GM21619 (cell line): ENCODE data around the gene RNF167.

Experiments used
- ATAC-seq: cut with Tn5 transposase; IDR thresholded peaks from one replicate; pipeline ENCODE4 v1.9.1; 2021; ENCODE audit not compliant: unreplicated experiment

RNF167 gene

DNA sequence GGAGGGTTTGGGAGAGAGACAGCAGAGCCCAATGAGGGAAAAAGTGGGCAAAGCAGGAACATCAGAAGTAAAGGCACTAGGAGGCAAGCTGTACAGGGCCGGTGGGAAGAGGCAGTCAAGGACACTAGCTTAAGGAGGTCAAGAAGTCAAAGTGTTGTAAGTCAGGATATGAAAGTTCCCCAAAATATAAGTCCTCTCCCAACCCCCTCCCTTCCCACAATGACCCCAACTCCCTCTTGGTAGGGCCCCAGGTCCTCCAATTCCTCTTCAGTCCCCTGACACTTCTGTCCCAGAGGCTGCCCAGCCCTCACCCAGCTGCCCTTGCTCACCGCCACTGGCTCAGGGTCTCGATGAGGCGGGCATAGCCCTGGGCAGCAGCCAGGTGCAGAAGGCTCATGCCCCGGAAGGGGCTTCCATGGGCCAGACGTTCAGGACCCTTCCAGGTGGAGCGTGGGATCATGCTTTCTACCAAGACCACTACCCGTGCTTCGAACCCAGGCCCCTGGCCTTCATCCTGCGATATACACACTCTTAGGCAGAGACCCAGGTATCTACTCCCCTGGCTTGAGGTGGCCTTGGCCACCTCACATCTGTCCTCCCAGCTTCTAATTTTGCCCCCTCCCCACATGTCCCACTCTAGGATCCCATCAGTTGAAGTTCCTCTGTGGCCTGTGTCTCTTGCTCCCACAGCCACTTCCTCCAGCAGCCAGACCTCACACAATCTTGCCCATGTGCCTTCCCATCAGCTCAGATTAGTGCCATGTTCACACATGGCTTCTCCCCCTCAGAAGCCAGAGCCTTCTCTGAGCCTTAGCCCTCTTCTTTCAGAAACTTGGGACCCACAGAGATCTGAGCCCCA, 33.4 kb downstream of the RNF167 start:
- ATAC-seq: no peak

- no peak for ATAC-seq
These were observed 34.1 kb downstream of the RNF167 start for GRCh38 chr17:4974115-4974670.

DNA sequence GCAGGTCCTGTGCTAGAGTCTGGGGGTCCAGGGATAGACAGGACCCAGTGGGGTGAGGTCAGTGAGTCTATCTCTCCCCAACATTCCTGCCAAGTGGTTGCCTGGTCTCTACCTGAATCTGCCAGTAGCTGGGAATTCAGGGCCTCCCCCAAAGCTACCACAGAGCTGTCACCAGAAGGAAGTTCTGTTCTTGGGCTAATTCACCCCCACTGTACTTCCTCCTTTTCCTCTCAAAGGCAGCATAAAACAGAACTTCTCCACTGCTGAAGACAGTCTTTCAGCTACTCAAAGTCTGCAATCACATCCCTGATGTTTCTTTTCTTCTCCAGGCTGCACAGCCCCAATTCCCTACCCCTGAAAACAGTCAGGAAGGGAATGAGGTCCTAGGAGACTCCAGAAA, 38.7 kb downstream of the RNF167 start:
- ATAC-seq: no peak

- no peak for ATAC-seq
These were observed 40.7 kb downstream of the RNF167 start for GRCh38 chr17:4980644-4981216.

GRCh38 chr17:4982305-4982704, 42.2 kb downstream of the RNF167 start:
- no peak for ATAC-seq

DNA sequence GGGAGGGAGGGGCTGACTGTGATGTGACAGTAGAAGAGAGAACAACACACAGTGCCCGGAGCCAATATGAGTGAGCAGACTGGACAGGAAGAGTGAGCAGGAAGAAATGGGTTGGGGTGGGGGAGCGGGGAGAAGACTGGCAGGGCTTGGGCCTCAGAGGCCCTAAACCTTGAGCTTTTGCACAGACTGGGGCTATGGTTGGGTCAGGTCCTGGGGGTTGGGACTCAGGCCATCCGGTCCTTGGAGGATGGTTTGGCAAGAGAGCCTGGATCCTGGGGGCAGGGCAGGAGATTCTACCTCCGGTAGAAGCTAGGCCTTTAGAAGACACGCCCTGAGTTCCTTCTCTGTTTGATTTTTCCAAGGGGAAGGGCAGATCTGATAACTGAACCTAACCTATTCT, 46.3 kb downstream of the RNF167 start:
- no peak for ATAC-seq

DNA sequence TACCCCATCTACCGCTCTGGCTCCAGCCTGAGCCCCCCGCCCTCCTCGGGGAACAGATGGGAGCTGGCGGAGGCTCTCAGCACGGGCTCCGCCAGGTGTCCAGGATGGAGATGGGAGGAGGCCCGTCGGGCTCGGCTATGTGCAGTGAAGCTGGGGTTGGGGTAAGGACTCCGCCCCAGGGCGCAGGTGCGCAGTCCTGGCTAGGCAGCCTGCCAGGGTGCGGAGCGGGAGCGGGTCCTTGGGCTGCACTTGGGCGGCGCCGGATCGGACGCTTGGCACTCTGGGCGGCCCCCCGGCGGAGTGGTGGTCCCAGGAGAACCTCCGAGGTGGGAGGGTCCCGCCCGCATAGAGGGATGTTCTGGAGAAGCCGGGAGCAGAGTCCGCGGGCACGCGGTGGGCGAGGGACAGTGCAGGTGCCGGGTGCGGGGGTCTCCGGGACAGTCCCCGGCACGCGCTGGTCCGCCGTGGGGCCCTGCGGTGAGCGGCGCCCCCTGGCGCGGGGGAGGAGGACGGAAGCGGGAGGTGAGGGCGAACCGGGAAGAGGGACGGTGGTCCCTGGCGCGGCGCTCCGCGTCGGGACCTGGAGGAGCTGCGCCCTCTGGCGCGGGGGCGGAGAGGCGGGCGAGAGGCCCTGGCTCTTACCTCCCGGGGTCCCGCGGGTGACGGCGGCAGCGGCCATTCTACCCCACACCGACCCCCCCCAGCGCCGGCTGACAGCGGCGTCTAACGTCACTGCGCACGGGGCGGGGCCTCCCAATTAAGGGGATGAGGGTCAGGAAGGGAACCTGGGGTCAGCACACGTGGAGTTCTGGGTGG, 47.1 kb downstream of the RNF167 start, which contains the start of gene CAMTA2:
CAMTA2 (minus strand) TSS at position 725 of the 816 bp plus-strand sequence. CDS start 1,453 bp downstream, outside the sequence.
- peak; percentile 57 for ATAC-seq

DNA sequence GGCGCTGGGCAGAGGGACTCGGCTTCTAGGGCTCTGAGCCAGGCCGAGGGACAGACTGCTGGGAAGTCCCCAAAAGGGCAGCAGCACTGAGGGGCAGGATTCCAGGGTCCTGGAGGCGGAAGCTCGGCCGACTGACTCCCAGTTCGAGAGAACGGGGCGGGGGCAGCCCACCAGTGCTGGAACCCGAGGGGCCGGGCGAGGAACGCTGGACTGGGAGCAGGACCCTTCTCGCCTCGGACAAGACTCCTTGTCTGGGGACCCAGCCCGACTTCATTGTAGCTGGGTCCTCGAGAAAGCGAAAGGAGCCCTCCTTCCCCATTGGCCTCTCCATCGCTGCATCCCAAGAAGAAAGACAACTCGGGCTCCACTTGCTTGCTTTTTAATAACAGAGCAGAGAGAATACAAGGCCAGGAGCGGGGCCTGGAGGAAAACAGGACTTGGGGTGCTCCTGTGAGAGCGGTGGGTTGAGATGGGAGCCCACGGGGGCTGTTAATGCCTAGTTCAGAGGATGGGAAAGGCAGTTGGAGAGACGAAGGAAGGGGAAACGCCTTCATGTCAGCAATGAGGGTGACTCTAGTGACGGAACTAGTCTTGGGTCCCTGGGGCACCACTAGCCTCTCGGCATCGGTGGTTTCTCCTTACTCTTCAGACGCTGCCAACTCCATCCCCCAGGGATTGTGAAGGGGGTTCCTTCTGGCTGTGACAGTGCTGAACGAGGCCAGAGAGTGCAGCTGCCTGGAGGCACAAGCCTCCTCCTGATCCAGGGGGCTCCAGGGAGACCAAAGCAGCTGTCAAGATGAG, 47.9 kb downstream of the RNF167 start:
- peak; percentile 9 for ATAC-seq

- ATAC-seq: no peak
These were observed 54.1 kb downstream of the RNF167 start for GRCh38 chr17:4994081-4994595.
